MCF 10A (cell line): Measurements from ENCODE around the gene ZNF638. TPM values are rescaled to one million over a fixed set of nuclear protein-coding genes. Genes with fewer than 3 reads are reported as not detected.
"Not testable (repeated sequence)": the region's sequence is repeated elsewhere in the genome, so short reads cannot be mapped to it uniquely, and the experiment has no call there.

Experiments
- BruUV-seq: library from RNA; stranded (reverse); fragments of 400-500 nt; replicated peaks from 2 replicates; lab custom pipeline; 2021; lab: Mats Ljungman, UMichigan
- CTCF ChIA-PET: fragments of 300-600 bp; sonication (Branson Sonifier 250); formaldehyde crosslinking; extraction: SDS; loops from one replicate; lab custom pipeline; 2021; ENCODE audit warnings: antibody characterized with exemption, inconsistent platforms; lab: Yijun Ruan, JAX
- POLR2A ChIA-PET: fragments of 300-600, 350-650 bp; sonication (Branson Sonifier 250); formaldehyde crosslinking; extraction: SDS; loops from one replicate; lab custom pipeline; 2020; ENCODE audit warnings: antibody characterized with exemption, inconsistent platforms; lab: Yijun Ruan, JAX
- DNase-seq: peaks from one replicate; pipeline ENCODE4 v3.0.0-alpha.2; 2018; ENCODE audit not compliant: unreplicated experiment
- H3K27ac Mint-ChIP-seq: one replicate; pipeline ENCODE4 v1.8.0; 2022; ENCODE audit warnings: mild to moderate bottlenecking, low read depth, mixed read lengths; ENCODE audit not compliant: unreplicated experiment
- H3K27me3 Mint-ChIP-seq: one replicate; pipeline ENCODE4 v1.8.0; 2022; ENCODE audit warnings: mixed read lengths; ENCODE audit not compliant: insufficient read depth, unreplicated experiment
- H3K36me3 Mint-ChIP-seq: one replicate; pipeline ENCODE4 v1.8.0; 2022; ENCODE audit warnings: mild to moderate bottlenecking, moderate library complexity, mixed read lengths; ENCODE audit not compliant: insufficient read depth, unreplicated experiment
- H3K4me1 Mint-ChIP-seq: one replicate; pipeline ENCODE4 v1.8.0; 2022; ENCODE audit warnings: mixed read lengths; ENCODE audit not compliant: insufficient read depth, unreplicated experiment
- H3K4me3 Mint-ChIP-seq: one replicate; pipeline ENCODE4 v1.8.0; 2022; ENCODE audit warnings: mild to moderate bottlenecking, moderate library complexity, mixed read lengths; ENCODE audit not compliant: unreplicated experiment
- H3K9me3 Mint-ChIP-seq: one replicate; pipeline ENCODE4 v1.8.0; 2022; ENCODE audit warnings: mixed read lengths; ENCODE audit not compliant: unreplicated experiment
- intact Hi-C: fragments of 100-400 bp; cut with micrococcal nuclease; formaldehyde crosslinking; loops from 2 replicates; pipeline ENCODE4 v1.14.1; 2022
- total RNA-seq: library from RNA; stranded (reverse); gene quantifications from 2 replicates; pipeline ENCODE4 v1.2.3, GENCODE V29; 2022
- TF ChIP-seq, protein P1 (sequence below): fragments of 200-600 bp; IDR thresholded peaks from one replicate; pipeline ENCODE4 v1.8.0; 2022; ENCODE audit warnings: antibody characterized with exemption, mild to moderate bottlenecking; ENCODE audit not compliant: unreplicated experiment

The ZNF638 gene
- total RNA-seq, 1 experiment from 2014 or later = 142 TPM

GRCh38 chr2:71423817-71424420 is 92.3 kb downstream of the ZNF638 start:
- no peak overlapping the region for H3K27ac Mint-ChIP-seq
- ChIA-PET POLR2A (no interaction called here), CTCF (interaction anchor here (0.6 to 1.4 kb wide), 3 partner anchors 10 to 87 kb away, joined by 3 to 10 read pairs (median 3); no protein-coding TSS in a partner anchor)
- no peak overlapping the region for H3K4me3 Mint-ChIP-seq
- H3K27me3 Mint-ChIP-seq = no peaks in the 10 kb centered on the region
- BruUV-seq = no TSS peak
- no peak for DNase-seq
- H3K9me3 Mint-ChIP-seq = no peaks in the 10 kb centered on the region
- peaks cover 67% of the 10 kb centered on the region for H3K36me3 Mint-ChIP-seq
- peaks cover 10% of the 10 kb centered on the region for H3K4me1 Mint-ChIP-seq
- TF ChIP-seq, protein P1, sequence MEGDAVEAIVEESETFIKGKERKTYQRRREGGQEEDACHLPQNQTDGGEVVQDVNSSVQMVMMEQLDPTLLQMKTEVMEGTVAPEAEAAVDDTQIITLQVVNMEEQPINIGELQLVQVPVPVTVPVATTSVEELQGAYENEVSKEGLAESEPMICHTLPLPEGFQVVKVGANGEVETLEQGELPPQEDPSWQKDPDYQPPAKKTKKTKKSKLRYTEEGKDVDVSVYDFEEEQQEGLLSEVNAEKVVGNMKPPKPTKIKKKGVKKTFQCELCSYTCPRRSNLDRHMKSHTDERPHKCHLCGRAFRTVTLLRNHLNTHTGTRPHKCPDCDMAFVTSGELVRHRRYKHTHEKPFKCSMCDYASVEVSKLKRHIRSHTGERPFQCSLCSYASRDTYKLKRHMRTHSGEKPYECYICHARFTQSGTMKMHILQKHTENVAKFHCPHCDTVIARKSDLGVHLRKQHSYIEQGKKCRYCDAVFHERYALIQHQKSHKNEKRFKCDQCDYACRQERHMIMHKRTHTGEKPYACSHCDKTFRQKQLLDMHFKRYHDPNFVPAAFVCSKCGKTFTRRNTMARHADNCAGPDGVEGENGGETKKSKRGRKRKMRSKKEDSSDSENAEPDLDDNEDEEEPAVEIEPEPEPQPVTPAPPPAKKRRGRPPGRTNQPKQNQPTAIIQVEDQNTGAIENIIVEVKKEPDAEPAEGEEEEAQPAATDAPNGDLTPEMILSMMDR = no peak
- intact Hi-C loops = no loop called here

- H3K4me3 Mint-ChIP-seq = no peak overlapping the region
- peak overlapping the region; percentile 63 for H3K27ac Mint-ChIP-seq
- peaks cover 84% of the 10 kb centered on the region for H3K36me3 Mint-ChIP-seq
- TF ChIP-seq, protein P1 = no peak
- TSS peak; percentile 46 for BruUV-seq
- H3K9me3 Mint-ChIP-seq = no peaks in the 10 kb centered on the region
- ChIA-PET CTCF (interaction anchor here (0.6 to 2.5 kb wide), 3 partner anchors 40 to 165 kb away, joined by 3 to 7 read pairs (median 3); no protein-coding TSS in a partner anchor), POLR2A (interaction anchor here (0.9 to 1.4 kb wide), 2 partner anchors 71 to 73 kb away, joined by 3 read pairs; no protein-coding TSS in a partner anchor)
- H3K4me1 Mint-ChIP-seq = peaks cover 6% of the 10 kb centered on the region
- no peaks in the 10 kb centered on the region for H3K27me3 Mint-ChIP-seq
- intact Hi-C loops = no loop called here
- DNase-seq = no peak
These were observed 95.1 kb downstream of the ZNF638 start for GRCh38 chr2:71426721-71427120.

GRCh38 chr2:71428472-71429383 is 97.1 kb downstream of the ZNF638 start:
- H3K36me3 Mint-ChIP-seq = peaks cover 90% of the 10 kb centered on the region
- no peaks in the 10 kb centered on the region for H3K4me1 Mint-ChIP-seq
- TF ChIP-seq, protein P1 = no peak
- BruUV-seq = no TSS peak
- intact Hi-C loops = no loop called here
- CTCF ChIA-PET = interaction anchor here (0.6 to 0.9 kb wide), 3 partner anchors 9 to 130 kb away, joined by 3 to 4 read pairs (median 3); no protein-coding TSS in a partner anchor
- H3K27me3 Mint-ChIP-seq = no peaks in the 10 kb centered on the region
- H3K9me3 Mint-ChIP-seq = no peaks in the 10 kb centered on the region
- POLR2A ChIA-PET = interaction anchor here (1.3 to 1.6 kb wide), 2 partner anchors 11 to 14 kb away, joined by 3 to 4 read pairs; no protein-coding TSS in a partner anchor
- H3K27ac Mint-ChIP-seq = no peak overlapping the region
- no peak overlapping the region for H3K4me3 Mint-ChIP-seq
- DNase-seq = no peak

GRCh38 chr2:71445142-71445541 is 113.6 kb downstream of the ZNF638 start:
- H3K4me3 Mint-ChIP-seq, intact Hi-C loops, H3K27me3 Mint-ChIP-seq, DNase-seq, H3K27ac Mint-ChIP-seq, H3K4me1 Mint-ChIP-seq, H3K9me3 Mint-ChIP-seq, BruUV-seq: not testable (repeated sequence)
- ChIA-PET CTCF (interaction anchor here (1.2 kb wide), 1 partner anchor 65 kb away, joined by 3 read pairs; no protein-coding TSS in a partner anchor), POLR2A (interaction anchor here (0.7 to 1.0 kb wide), 2 partner anchors 9 to 14 kb away, joined by 3 to 5 read pairs; no protein-coding TSS in a partner anchor)
- peaks cover 19% of the 10 kb centered on the region for H3K36me3 Mint-ChIP-seq
